ENCODE measurements around the gene AQP2.
"Not testable (repeated sequence)": the region's sequence is repeated elsewhere in the genome, so short reads cannot be mapped to it uniquely, and the experiment has no call there.

Gene AQP2

GRCh38 chr12:49969651-49970429 is 19.3 kb downstream of the AQP2 start:
- no peak for DNase-seq (ENCODE audit: low read depth)

GRCh38 chr12:49970658-49971057 is 20.1 kb downstream of the AQP2 start:
- DNase-seq (ENCODE audit: low read depth), result no peak

GRCh38 chr12:49971141-49971540 is 20.6 kb downstream of the AQP2 start:
- no peak for DNase-seq (ENCODE audit: low read depth)

- DNase-seq (ENCODE audit: low read depth), result no peak
Measured at GRCh38 chr12:49972129-49972528, 21.6 kb downstream of the AQP2 start.

- DNase-seq (ENCODE audit: low read depth), result no peak
Measured at GRCh38 chr12:49972641-49973360, 22.3 kb downstream of the AQP2 start, which contains the start of gene AQP6. TSS of gene AQP6 (plus strand) at chr12:49972947. CDS start at chr12:49973174, 227 bp downstream.

- no peak for DNase-seq (ENCODE audit: low read depth)
Measured at GRCh38 chr12:49973361-49973830, 22.9 kb downstream of the AQP2 start.

- peak; percentile 41 for DNase-seq (ENCODE audit: low read depth)
Measured at GRCh38 chr12:49974231-49974675, 23.7 kb downstream of the AQP2 start.

GRCh38 chr12:49974677-49975317 is 24.3 kb downstream of the AQP2 start:
- DNase-seq (ENCODE audit: low read depth), result no peak

- no peak for DNase-seq (ENCODE audit: low read depth)
Measured at GRCh38 chr12:49975318-49975761, 24.8 kb downstream of the AQP2 start.

- no peak for DNase-seq (ENCODE audit: low read depth)
Measured at GRCh38 chr12:49976557-49976956, 26.0 kb downstream of the AQP2 start.

- DNase-seq (ENCODE audit: low read depth), result no peak
Measured at GRCh38 chr12:49978125-49978524, 27.6 kb downstream of the AQP2 start.

GRCh38 chr12:49979016-49979586 is 28.6 kb downstream of the AQP2 start:
- DNase-seq (ENCODE audit: low read depth), result no peak

GRCh38 chr12:49979791-49980190 is 29.3 kb downstream of the AQP2 start:
- DNase-seq (ENCODE audit: low read depth), result no peak

- no peak for DNase-seq (ENCODE audit: low read depth)
Measured at GRCh38 chr12:49980501-49981349, 30.2 kb downstream of the AQP2 start.

- DNase-seq (ENCODE audit: low read depth), result no peak
Measured at GRCh38 chr12:49982246-49983087, 31.9 kb downstream of the AQP2 start.

- DNase-seq (ENCODE audit: low read depth), result peak; percentile 56
Measured at GRCh38 chr12:49983892-49984291, 33.4 kb downstream of the AQP2 start.

GRCh38 chr12:49984476-49985359 is 34.2 kb downstream of the AQP2 start:
- no peak for DNase-seq (ENCODE audit: low read depth)

GRCh38 chr12:49985981-49986380 is 35.4 kb downstream of the AQP2 start:
- DNase-seq (ENCODE audit: low read depth), result no peak

GRCh38 chr12:49986476-49986875 is 35.9 kb downstream of the AQP2 start:
- DNase-seq (ENCODE audit: low read depth), result not testable (repeated sequence)

Data from GM04504 (cell line).